Prostate gland (tissue), 2 donors: ENCODE data around the gene HMX1.

Experiments
- CTCF ChIP-seq, 4 experiments: fragments of 200-600 bp in 2 of 4; fragments of 450-650 bp in 2 of 4; sonication (generic) in 2 of 4; IDR thresholded peaks; 1 replicate in 3 of 4; 2 replicates in 1 of 4; pipeline ENCODE4 v1.5.1; 2016 to 2019; ENCODE audit warnings: antibody characterized with exemption in 4 of 4, mild to moderate bottlenecking in 2 of 4, moderate library complexity in 2 of 4
- POLR2A ChIP-seq: fragments of 450-650 bp; IDR thresholded peaks from one replicate; pipeline ENCODE4 v1.6.1; 2016; ENCODE audit warnings: antibody characterized with exemption, mild to moderate bottlenecking
- POLR2AphosphoS5 ChIP-seq: sonication (generic); formaldehyde crosslinking; IDR thresholded peaks from one replicate; pipeline ENCODE4 v1.6.1; 2017; ENCODE audit warnings: antibody characterized with exemption

GRCh38 chr4:8867624-8868320 is 3.9 kb downstream of the HMX1 start:
- TF ChIP-seq CTCF (IDR thresholded peaks at IDR 0.05) (no peak), POLR2A (no peak), POLR2AphosphoS5 (no peak)
